Spleen (tissue), 11 donors: Measurements from ENCODE around the gene COL12A1. TPM values are rescaled to one million over a fixed set of nuclear protein-coding genes. Genes with fewer than 3 reads are reported as not detected.

Experiments used
- DNase-seq: peaks from one replicate; pipeline ENCODE4 v3.0.0-alpha.2; 2020
- H3K27ac ChIP-seq, 8 donors: fragments of 200-600 bp; sonication (generic) in 7 of 8; 1 replicate in 4 of 8; 2 replicates in 4 of 8; pipeline versions ENCODE4 v1.5.0 to v1.8.0; 2016 to 2021; ENCODE audit warnings: inconsistent platforms in 4 of 8, mild to moderate bottlenecking in 4 of 8, moderate library complexity in 1 of 8
- H3K27me3 ChIP-seq, 7 donors: fragments of 200-600 bp; sonication (generic) in 6 of 7; replicated peaks in 1 of 7; 1 replicate in 4 of 7; 2 replicates in 3 of 7; pipeline versions ENCODE4 v1.5.0 to v1.8.0; 2016 to 2021; ENCODE audit warnings: inconsistent platforms in 3 of 7, mild to moderate bottlenecking in 1 of 7
- H3K36me3 ChIP-seq, 6 donors: fragments of 200-600 bp; sonication (generic) in 5 of 6; 1 replicate in 4 of 6; 2 replicates in 2 of 6; pipeline versions ENCODE4 v1.5.0 to v1.8.0; 2016 to 2021; ENCODE audit warnings: inconsistent platforms in 2 of 6
- H3K4me1 ChIP-seq, 6 donors: fragments of 200-600 bp; sonication (generic) in 5 of 6; 1 replicate in 3 of 6; 2 replicates in 3 of 6; pipeline versions ENCODE4 v1.5.0 to v1.8.0; 2016 to 2021; ENCODE audit warnings: inconsistent platforms in 3 of 6
- H3K4me3 ChIP-seq, 8 donors: fragments of 200-600 bp; sonication (generic) in 7 of 8; 1 replicate in 4 of 8; 2 replicates in 4 of 8; pipeline versions ENCODE4 v1.5.0 to v1.8.0; 2016 to 2021; ENCODE audit warnings: inconsistent platforms in 4 of 8, mild to moderate bottlenecking in 4 of 8, moderate library complexity in 2 of 8
- H3K9me3 ChIP-seq, 8 donors: fragments of 200-600 bp; sonication (generic) in 7 of 8; 1 replicate in 4 of 8; 2 replicates in 4 of 8; pipeline versions ENCODE4 v1.5.0 to v1.8.0; 2016 to 2021; ENCODE audit warnings: inconsistent platforms in 4 of 8
- POLR2A ChIP-seq, 3 donors: fragments of 450-650 bp; IDR thresholded peaks; one replicate each; pipeline ENCODE4 v1.5.1; 2017; ENCODE audit warnings: antibody characterized with exemption in 3 of 3, mild to moderate bottlenecking in 1 of 3
- POLR2AphosphoS5 ChIP-seq, 3 donors: sonication (generic); formaldehyde crosslinking; IDR thresholded peaks; one replicate each; pipeline ENCODE4 v1.5.1; 2017; ENCODE audit warnings: antibody characterized with exemption in 3 of 3
- WGBS, 5 donors: extraction: QIAGEN DNeasy Blood & Tissue Kit in 3 of 5; methylation state at CpG; one replicate each; pipeline versions ENCODE4 v1.1.5 to v1.1.7; 2013 to 2018; 5-methylcytosine and 5-hydroxymethylcytosine counted together
- intact Hi-C: fragments of 100-400 bp; cut with DNase I; formaldehyde crosslinking; loops from one replicate; pipeline ENCODE4 v1.15.0; 2023; ENCODE audit warnings: low total_unique reads
- polyA plus RNA-seq, 3 donors: library from polyadenylated mRNA; stranded (reverse); fragments of 200-250 nt; gene quantifications; one replicate each; pipeline ENCODE4 v1.2.1, GENCODE V29; 2013
- total RNA-seq, 7 donors: library from RNA; depleted of rRNA in 3 of 7; stranded (reverse); fragments of >200 nt in 3 of 7; fragmentation: NEBNext Ultra II Directional in 4 of 7; extraction: Animal tissue kit (Norgen Biotek cat#: 25700) in 4 of 7; gene quantifications; one replicate each; pipeline versions ENCODE4 v1.1.0 to v1.2.1, GENCODE V29; 2016 to 2021
- TF ChIP-seq, protein P1 (sequence below), 11 experiments: fragments of 200-600 bp in 7 of 11; fragments of 450-650 bp in 4 of 11; sonication (generic) in 4 of 11; IDR thresholded peaks in 8 of 11; conservative IDR thresholded peaks in 3 of 11; 1 replicate in 7 of 11; 2 replicates in 4 of 11; pipeline versions ENCODE4 v1.4.0 to v1.8.0; 2016 to 2021; ENCODE audit warnings: antibody characterized with exemption in 11 of 11, inconsistent platforms in 4 of 11, mild to moderate bottlenecking in 1 of 11
- donor health status: healthy with polysubstance abuse.
- donor health status: DM: no; HTN: no; CAD: no; lungs with moderate emphysema.
- donor health status: DM: no; HTN: no; CAD: no.
- donor health status: Bipolar disorder and iron deficiency.
- donor health status: healthy.
- donor health status: DM: no; HTN: no; CAD: no.
- donor health status: DM: yes; HTN: yes; CAD: no.

The COL12A1 gene
- total and polyA plus RNA-seq, 10 donors: 2.5 to 32.6 (median 21.2) TPM

DNA sequence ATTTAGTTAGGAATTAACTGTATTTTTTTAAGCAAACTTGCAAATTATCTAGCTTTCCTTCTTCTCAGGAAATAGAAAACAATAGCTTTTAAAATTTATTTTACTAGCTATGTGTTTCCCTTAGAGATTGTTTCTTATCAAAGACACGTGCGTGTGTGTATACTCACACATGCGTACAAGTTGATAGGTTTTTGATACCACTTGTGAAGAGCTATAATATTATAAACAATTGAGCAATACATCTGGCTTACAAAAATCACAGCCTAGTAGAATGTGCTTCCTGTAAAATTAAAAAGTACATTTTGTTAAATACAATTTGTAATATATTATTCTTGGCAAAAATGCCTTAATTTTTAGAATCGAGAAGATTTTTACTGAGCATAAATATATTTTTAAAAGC, 33.9 kb downstream of the COL12A1 start:
- Histone ChIP-seq H3K27me3 (peaks cover 0 to 7% (median 0%) of the 10 kb centered on the region in 7 donors), H3K27ac (no peak overlapping the region), H3K4me1 (peaks cover 0 to 1% (median 0%) of the 10 kb centered on the region in 6 donors), H3K9me3 (no peaks in the 10 kb centered on the region), H3K4me3 (no peak overlapping the region), H3K36me3 (no peaks in the 10 kb centered on the region)
- TF ChIP-seq POLR2AphosphoS5 (IDR thresholded peaks at IDR 0.05) (no peak), POLR2A (IDR thresholded peaks at IDR 0.05) (no peak)
- TF ChIP-seq, protein P1, sequence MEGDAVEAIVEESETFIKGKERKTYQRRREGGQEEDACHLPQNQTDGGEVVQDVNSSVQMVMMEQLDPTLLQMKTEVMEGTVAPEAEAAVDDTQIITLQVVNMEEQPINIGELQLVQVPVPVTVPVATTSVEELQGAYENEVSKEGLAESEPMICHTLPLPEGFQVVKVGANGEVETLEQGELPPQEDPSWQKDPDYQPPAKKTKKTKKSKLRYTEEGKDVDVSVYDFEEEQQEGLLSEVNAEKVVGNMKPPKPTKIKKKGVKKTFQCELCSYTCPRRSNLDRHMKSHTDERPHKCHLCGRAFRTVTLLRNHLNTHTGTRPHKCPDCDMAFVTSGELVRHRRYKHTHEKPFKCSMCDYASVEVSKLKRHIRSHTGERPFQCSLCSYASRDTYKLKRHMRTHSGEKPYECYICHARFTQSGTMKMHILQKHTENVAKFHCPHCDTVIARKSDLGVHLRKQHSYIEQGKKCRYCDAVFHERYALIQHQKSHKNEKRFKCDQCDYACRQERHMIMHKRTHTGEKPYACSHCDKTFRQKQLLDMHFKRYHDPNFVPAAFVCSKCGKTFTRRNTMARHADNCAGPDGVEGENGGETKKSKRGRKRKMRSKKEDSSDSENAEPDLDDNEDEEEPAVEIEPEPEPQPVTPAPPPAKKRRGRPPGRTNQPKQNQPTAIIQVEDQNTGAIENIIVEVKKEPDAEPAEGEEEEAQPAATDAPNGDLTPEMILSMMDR (IDR thresholded peaks at IDR 0.05 in 8 of 11, conservative IDR thresholded peaks at IDR 0.05 in 3 of 11): no peak
- intact Hi-C loops: no loop called here
- 75 to 85% (median 80%) methylated on average over 4 of the region's 4 CpGs for WGBS, 5 donors
- no peak for DNase-seq

DNA sequence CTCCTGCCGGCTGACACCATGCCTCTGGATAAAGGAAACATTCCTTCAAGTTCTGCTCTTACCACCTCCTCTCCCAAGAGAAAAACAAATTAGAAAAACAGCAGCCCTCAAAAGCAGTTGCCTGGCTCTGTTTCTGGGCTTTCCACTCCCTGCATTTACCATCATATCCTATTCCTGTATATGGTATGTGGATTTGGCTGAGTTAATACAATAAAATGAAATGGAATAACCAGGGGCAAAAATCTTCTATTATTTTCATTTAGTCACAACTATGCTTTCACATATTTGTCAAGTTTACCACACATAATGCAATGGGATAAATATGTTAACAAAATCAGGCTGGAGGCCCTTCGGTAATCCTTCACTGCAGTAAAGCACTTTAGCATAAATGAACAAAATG, 34.3 kb downstream of the COL12A1 start:
- intact Hi-C loops: no loop called here
- WGBS, 5 donors: 66 to 92% (median 75%) methylated on average over 2 of the region's 2 CpGs
- no peak overlapping the region for H3K4me3 ChIP-seq
- no peak overlapping the region for H3K27ac ChIP-seq
- H3K36me3 ChIP-seq: no peaks in the 10 kb centered on the region
- TF ChIP-seq, protein P1 (IDR thresholded peaks at IDR 0.05 in 8 of 11, conservative IDR thresholded peaks at IDR 0.05 in 3 of 11): no peak
- TF ChIP-seq POLR2AphosphoS5 (IDR thresholded peaks at IDR 0.05) (no peak), POLR2A (IDR thresholded peaks at IDR 0.05) (no peak)
- H3K27me3 ChIP-seq: peaks cover 0 to 5% (median 0%) of the 10 kb centered on the region in 7 donors
- no peak for DNase-seq
- H3K9me3 ChIP-seq: no peaks in the 10 kb centered on the region
- peaks cover 0 to 3% (median 0%) of the 10 kb centered on the region in 6 donors for H3K4me1 ChIP-seq

DNA sequence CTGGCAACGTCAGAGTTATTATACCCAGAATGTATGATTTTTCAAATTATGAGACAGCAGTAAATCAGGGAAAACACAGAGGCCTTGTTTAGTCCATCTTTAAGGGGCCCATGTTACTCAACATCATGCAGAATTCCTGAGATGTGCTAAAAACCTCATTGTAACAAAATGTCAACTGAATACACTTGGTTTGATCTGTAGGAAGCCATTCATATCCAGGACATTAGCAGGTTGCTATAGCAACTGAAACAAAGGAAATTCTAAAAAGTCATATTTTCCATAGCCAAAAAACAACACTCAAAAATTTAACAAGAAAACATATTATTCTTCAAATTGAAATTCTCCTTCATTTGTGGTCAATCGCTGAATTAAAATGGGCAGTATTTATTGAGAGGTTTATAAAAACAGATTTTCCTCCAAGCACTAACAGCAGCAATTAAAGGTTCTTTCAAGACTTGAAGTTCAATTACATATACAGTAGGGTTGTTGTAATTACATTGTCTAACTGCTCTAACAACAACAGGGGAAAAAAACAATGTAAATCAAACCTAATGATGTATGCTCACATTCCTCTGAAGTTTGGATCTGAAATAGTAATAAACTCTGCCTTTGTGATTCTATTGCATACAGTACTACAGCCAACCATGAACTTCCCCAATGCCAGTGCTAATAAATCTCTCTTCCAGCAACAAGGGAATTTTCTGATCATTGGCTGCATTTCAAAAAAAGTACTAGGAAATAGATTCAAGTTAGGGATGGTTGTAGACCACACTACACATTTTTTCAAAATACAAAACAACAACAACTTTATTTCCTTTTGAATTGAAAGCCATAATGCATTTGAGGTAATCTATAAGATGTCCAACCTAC, 34.9 kb downstream of the COL12A1 start:
- 49 to 70% (median 57%) methylated on average over 2 of the region's 2 CpGs for WGBS, 5 donors

More for the DNA sequence above, 34.9 kb downstream of the COL12A1 start:
- Histone ChIP-seq H3K27me3 (peaks cover 0 to 5% (median 0%) of the 10 kb centered on the region in 7 donors), H3K4me3 (no peak overlapping the region), H3K27ac (peak overlapping the region in 1 of 8 donors; percentile 9), H3K4me1 (peaks cover 0 to 3% (median 0%) of the 10 kb centered on the region in 6 donors), H3K36me3 (no peaks in the 10 kb centered on the region), H3K9me3 (no peaks in the 10 kb centered on the region)
- TF ChIP-seq, protein P1 (IDR thresholded peaks at IDR 0.05 in 8 of 11, conservative IDR thresholded peaks at IDR 0.05 in 3 of 11): no peak
- TF ChIP-seq POLR2AphosphoS5 (IDR thresholded peaks at IDR 0.05): no peak
- intact Hi-C loops: no loop called here
- no peak for DNase-seq
